ENCODE data around the gene SYNJ2. TPM values are rescaled to one million over a fixed set of nuclear protein-coding genes. Genes with fewer than 3 reads are reported as not detected.

Gene SYNJ2
- polyA plus RNA-seq, 1 experiment, result 40.8 TPM

DNA sequence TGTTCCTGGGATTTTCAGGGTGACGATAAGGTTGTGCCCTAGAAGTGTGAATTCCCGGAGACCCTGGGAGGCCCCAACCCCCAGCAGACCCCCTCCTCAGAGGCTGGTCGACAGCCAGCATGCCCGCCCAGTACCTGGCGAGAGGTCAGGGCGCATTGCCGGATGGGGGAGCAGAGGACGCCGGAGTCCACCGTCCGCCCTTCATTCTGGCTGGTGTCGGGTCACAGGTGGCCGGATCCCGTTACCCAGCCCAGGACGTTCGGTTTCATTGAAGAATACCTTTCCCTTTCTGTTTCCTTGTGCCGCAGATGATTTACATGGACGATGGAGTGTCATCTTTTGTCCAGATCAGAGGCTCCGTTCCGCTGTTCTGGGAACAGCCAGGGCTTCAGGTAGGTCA is 61.3 kb downstream of the SYNJ2 start:
- POLR2A ChIA-PET, result interaction anchor here (0.6 to 1.1 kb wide), 3 partner anchors 11 to 65 kb away, joined by 3 to 4 read pairs (median 3); no protein-coding TSS in a partner anchor
- Histone ChIP-seq H3K9me3 (ENCODE audit: control insufficient read depth, insufficient read depth, low read length) (no peaks in the 10 kb centered on the region; the same call in 1 of the 2 replicates), H3K27ac (ENCODE audit: low read depth, low read length) (peak overlapping the region; percentile 96), H3K27me3 (ENCODE audit: control insufficient read depth, insufficient read depth, low read length) (no peaks in the 10 kb centered on the region), H3K4me3 (ENCODE audit: low read depth, low read length) (no peak overlapping the region)
- DNase-seq (ENCODE audit: low read depth, low spot score), result no peak
- CTCF ChIA-PET, result interaction anchor here (1.2 kb wide), 1 partner anchor 17 kb away, joined by 3 read pairs; no protein-coding TSS in a partner anchor
- TF ChIP-seq, protein P1, sequence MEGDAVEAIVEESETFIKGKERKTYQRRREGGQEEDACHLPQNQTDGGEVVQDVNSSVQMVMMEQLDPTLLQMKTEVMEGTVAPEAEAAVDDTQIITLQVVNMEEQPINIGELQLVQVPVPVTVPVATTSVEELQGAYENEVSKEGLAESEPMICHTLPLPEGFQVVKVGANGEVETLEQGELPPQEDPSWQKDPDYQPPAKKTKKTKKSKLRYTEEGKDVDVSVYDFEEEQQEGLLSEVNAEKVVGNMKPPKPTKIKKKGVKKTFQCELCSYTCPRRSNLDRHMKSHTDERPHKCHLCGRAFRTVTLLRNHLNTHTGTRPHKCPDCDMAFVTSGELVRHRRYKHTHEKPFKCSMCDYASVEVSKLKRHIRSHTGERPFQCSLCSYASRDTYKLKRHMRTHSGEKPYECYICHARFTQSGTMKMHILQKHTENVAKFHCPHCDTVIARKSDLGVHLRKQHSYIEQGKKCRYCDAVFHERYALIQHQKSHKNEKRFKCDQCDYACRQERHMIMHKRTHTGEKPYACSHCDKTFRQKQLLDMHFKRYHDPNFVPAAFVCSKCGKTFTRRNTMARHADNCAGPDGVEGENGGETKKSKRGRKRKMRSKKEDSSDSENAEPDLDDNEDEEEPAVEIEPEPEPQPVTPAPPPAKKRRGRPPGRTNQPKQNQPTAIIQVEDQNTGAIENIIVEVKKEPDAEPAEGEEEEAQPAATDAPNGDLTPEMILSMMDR (IDR thresholded peaks at IDR 0.05; ENCODE audit: low read depth, low read length), result no peak

DNA sequence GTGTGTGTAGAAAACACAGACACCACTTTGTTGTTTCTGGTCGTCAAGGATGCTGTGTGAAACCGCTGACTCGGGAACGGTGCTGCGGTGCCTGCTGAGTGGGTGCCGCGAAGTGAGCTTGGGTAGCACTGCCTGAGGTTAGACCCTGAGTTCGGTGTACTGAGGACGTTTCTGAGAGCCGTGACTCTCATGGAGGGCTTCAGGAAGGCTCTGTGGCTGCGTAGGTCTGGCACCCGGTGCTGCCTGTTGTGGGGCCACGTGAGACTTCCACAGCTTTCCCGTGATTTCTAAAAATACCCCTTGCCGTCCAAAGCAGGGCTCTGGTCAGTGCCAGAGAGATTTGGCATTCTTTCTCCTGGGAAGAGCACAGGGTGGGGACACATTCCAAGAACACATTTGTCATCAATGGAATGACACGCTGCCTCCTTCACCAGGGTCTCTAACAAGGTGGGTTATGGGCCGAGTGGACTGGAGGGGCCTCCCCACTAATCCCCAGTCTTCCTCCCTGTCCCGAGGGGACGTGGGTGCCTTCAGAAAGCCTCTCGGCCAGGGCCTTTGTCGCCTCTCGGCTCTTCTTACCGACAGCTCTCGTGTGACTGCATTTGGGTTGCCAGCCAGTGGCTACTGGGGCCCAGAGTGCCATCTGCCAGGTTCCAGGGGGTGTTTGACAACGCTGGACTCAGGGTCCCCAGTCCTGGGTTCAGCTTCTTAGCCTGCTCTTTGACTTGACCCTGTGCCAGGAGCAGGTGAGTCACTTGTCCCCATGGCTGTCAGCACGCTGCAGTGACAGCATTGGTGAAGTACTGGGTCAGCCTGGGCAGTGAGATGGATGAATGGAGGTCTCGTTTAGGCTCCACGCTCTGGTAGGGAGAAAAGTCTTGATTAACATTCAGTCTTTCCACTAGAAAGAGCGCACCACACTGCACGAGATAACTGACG is 62.2 kb downstream of the SYNJ2 start:
- no peak for DNase-seq (ENCODE audit: low read depth, low spot score)
- Histone ChIP-seq H3K27me3 (ENCODE audit: control insufficient read depth, insufficient read depth, low read length) (no peaks in the 10 kb centered on the region), H3K9me3 (ENCODE audit: control insufficient read depth, insufficient read depth, low read length) (peaks cover 4% of the 10 kb centered on the region; the same call in 1 of the 2 replicates), H3K4me3 (ENCODE audit: low read depth, low read length) (no peak overlapping the region), H3K27ac (ENCODE audit: low read depth, low read length) (no peak overlapping the region)
- POLR2A ChIA-PET, result no interaction called here
- TF ChIP-seq, protein P1 (IDR thresholded peaks at IDR 0.05; ENCODE audit: low read depth, low read length), result no peak
- CTCF ChIA-PET, result no interaction called here

DNA sequence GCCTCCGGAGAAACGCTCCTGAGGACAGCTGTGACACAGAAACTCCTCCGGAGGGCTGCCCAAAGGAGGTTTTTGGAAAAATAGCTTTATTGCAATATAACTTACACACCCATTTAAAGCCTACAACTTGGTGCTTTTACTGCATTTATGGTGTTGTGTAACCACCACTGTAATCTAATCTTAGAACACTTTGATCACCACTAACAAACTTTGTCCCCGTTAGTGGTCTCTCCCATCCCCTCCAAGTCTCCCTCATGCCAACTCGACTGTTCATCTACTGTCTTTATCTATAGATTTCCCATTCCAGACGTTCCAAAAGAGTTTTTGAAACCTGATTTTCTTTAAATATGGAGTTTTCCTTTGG is 62.8 kb downstream of the SYNJ2 start:
- ChIA-PET POLR2A (no interaction called here), CTCF (no interaction called here)
- Histone ChIP-seq H3K27me3 (ENCODE audit: control insufficient read depth, insufficient read depth, low read length) (no peaks in the 10 kb centered on the region), H3K27ac (ENCODE audit: low read depth, low read length) (no peak overlapping the region), H3K9me3 (ENCODE audit: control insufficient read depth, insufficient read depth, low read length) (peaks cover 4% of the 10 kb centered on the region; the same call in 1 of the 2 replicates), H3K4me3 (ENCODE audit: low read depth, low read length) (no peak overlapping the region)
- TF ChIP-seq, protein P1 (IDR thresholded peaks at IDR 0.05; ENCODE audit: low read depth, low read length), result no peak
- no peak for DNase-seq (ENCODE audit: low read depth, low spot score)

DNA sequence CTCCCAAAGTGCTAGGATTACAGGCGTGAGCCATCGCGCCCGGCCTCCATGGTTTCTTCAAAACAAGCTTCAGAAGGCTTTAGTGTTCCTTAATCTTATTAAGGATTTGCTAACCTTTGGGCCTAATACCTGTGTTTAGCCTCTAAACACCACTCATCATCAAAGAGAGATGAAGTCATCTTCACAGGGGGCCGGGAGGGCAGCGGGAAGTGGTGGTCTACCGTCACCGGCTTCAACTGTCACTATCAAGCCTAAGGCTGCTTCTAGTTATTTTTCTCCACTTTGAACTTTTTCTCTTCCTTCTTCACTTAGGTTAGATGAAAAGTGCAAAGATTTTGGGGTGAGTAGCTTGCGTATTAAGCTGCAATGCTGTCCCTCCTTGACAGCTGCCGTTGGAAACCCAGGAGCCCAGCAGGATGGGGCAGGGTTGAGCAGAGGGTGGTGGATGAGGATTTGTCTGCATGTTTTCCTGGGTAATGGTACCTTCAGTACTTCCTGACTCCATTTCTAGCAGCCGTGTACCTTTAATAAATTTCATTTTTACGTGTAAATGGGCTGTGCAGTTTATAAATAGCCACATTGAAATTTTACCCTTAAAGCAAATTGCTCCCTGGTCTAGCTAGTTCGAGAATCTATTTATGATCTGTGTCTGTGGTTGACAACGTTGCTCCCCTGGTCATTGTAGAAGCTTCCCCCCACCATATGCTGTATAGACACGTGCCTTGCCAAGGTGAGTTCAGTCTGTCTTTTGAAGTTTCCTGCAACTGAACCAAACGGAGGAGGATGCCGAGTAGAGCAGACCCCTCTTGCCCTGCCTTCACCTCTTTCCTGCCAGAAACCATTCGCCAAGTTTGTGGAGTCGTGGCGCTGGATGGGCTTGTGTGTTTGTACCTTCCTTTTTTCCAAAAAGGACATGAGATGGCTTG is 64.8 kb downstream of the SYNJ2 start:
- Histone ChIP-seq H3K4me3 (ENCODE audit: low read depth, low read length) (no peak overlapping the region), H3K9me3 (ENCODE audit: control insufficient read depth, insufficient read depth, low read length) (peaks cover 4% of the 10 kb centered on the region; the same call in 1 of the 2 replicates), H3K27ac (ENCODE audit: low read depth, low read length) (peak overlapping the region; percentile 21), H3K27me3 (ENCODE audit: control insufficient read depth, insufficient read depth, low read length) (no peaks in the 10 kb centered on the region)
- CTCF ChIA-PET, result no interaction called here
- TF ChIP-seq, protein P1 (IDR thresholded peaks at IDR 0.05; ENCODE audit: low read depth, low read length), result no peak
- DNase-seq (ENCODE audit: low read depth, low spot score), result no peak
- POLR2A ChIA-PET, result interaction anchor here (1.1 kb wide), 1 partner anchor 10 kb away, joined by 3 read pairs; no protein-coding TSS in a partner anchor

Measured in AG04450 (cell line).